Measurements from ENCODE around the gene SCAP. TPM values are rescaled to one million over a fixed set of nuclear protein-coding genes. Genes with fewer than 3 reads are reported as not detected.
"Not testable (repeated sequence)": the region's sequence is repeated elsewhere in the genome, so short reads cannot be mapped to it uniquely, and the experiment has no call there.

The SCAP gene
- total RNA-seq, 2 experiments from 2014 or later, result 58.3 to 60.3 TPM

GRCh38 chr3:47512416-47513124 lies 36.8 kb upstream of the SCAP start:
- DNase-seq, result peak in 12 of 14 experiments; percentile 4 to 62 (median 14)
- Histone ChIP-seq H3K9me3 (ENCODE audit: control insufficient read depth in 1 of 2, insufficient read depth in 1 of 2, low read length in 2 of 2) (no peaks in the 10 kb centered on the region), H3K4me3 (ENCODE audit: low read length) (peak overlapping the region; percentile 96), H3K4me1 (ENCODE audit: insufficient read depth, low read length) (peaks cover 22% of the 10 kb centered on the region), H3K36me3 (ENCODE audit: insufficient read depth, low read length) (peaks cover 15% of the 10 kb centered on the region), H3K27ac (ENCODE audit: low read depth in 1 of 2, low read length in 2 of 2) (peak overlapping the region; percentile 93 to 98), H3K27me3 (ENCODE audit: control insufficient read depth in 1 of 2, insufficient read depth in 2 of 2, low read length in 2 of 2) (no peaks in the 10 kb centered on the region)
- intact Hi-C loops (cut with DNase I, micrococcal nuclease), result loop anchor here (1.0 to 10.0 kb wide), 10 partner anchors 35 to 1495 kb away; partner anchors contain the start of genes SCAP (in 2 of the 2), DHX30 (in 1 of the 2), KIF9 (in 1 of the 2) and KLHL18 (in 1 of the 2)
- Mint-ChIP-seq H3K4me3 (peak overlapping the region; percentile 99), H3K27me3 (no peaks in the 10 kb centered on the region), H3K4me1 (ENCODE audit: low read depth) (peaks cover 28% of the 10 kb centered on the region), H3K9me3 (no peaks in the 10 kb centered on the region), H3K36me3 (ENCODE audit: low read depth) (peaks cover 29% of the 10 kb centered on the region), H3K27ac (peak overlapping the region; percentile 89)
- peak; percentile 14 for ATAC-seq (ENCODE audit: poor library complexity)
- ChIA-PET POLR2A (interaction anchor here (0.6 to 1.9 kb wide), 6 partner anchors 21 to 1823 kb away, joined by 3 to 9 read pairs (median 5); partner anchors contain the start of genes NDUFAF3, PTPN23 and SMARCC1), CTCF (interaction anchor here (0.6 to 1.5 kb wide), 3 partner anchors 10 to 312 kb away, joined by 3 to 5 read pairs (median 3); partner anchors contain the start of gene SCAP)
- no peak for TF ChIP-seq CTCF (IDR thresholded peaks at IDR 0.05)

- DNase-seq; H3K9me3 Mint-ChIP-seq; CTCF ChIA-PET; H3K27me3 ChIP-seq (ENCODE audit: control insufficient read depth in 1 of 2, insufficient read depth in 2 of 2, low read length in 2 of 2); POLR2A ChIA-PET; H3K4me3 ChIP-seq (ENCODE audit: low read length); intact Hi-C loops (cut with DNase I, micrococcal nuclease); H3K4me3 Mint-ChIP-seq; ATAC-seq (ENCODE audit: poor library complexity); H3K27me3 Mint-ChIP-seq; H3K4me1 Mint-ChIP-seq (ENCODE audit: low read depth); H3K4me1 ChIP-seq (ENCODE audit: insufficient read depth, low read length); H3K27ac Mint-ChIP-seq; H3K27ac ChIP-seq (ENCODE audit: low read depth in 1 of 2, low read length in 2 of 2); H3K9me3 ChIP-seq (ENCODE audit: control insufficient read depth in 1 of 2, insufficient read depth in 1 of 2, low read length in 2 of 2): not testable (repeated sequence)
- H3K36me3 ChIP-seq (ENCODE audit: insufficient read depth, low read length), result peaks cover 57% of the 10 kb centered on the region
- peaks cover 69% of the 10 kb centered on the region for H3K36me3 Mint-ChIP-seq (ENCODE audit: low read depth)
Observed at GRCh38 chr3:47505267-47505666, 29.5 kb upstream of the SCAP start.

- Mint-ChIP-seq H3K27ac (no peak overlapping the region), H3K4me1 (ENCODE audit: low read depth) (no peaks in the 10 kb centered on the region)
- H3K36me3 ChIP-seq (ENCODE audit: insufficient read depth, low read length), result peaks cover 52% of the 10 kb centered on the region
Observed at GRCh38 chr3:47504113-47504512, 28.4 kb upstream of the SCAP start.

More at GRCh38 chr3:47504113-47504512, 28.4 kb upstream of the SCAP start:
- POLR2A ChIA-PET, result no interaction called here
- Histone ChIP-seq H3K27me3 (ENCODE audit: control insufficient read depth in 1 of 2, insufficient read depth in 2 of 2, low read length in 2 of 2) (no peaks in the 10 kb centered on the region), H3K27ac (ENCODE audit: low read depth in 1 of 2, low read length in 2 of 2) (no peak overlapping the region), H3K4me1 (ENCODE audit: insufficient read depth, low read length) (no peaks in the 10 kb centered on the region), H3K4me3 (ENCODE audit: low read length) (no peak overlapping the region), H3K9me3 (ENCODE audit: control insufficient read depth in 1 of 2, insufficient read depth in 1 of 2, low read length in 2 of 2) (no peaks in the 10 kb centered on the region)
- no peak overlapping the region for H3K4me3 Mint-ChIP-seq
- no peak for TF ChIP-seq CTCF (IDR thresholded peaks at IDR 0.05)
- CTCF ChIA-PET, result no interaction called here
- H3K36me3 Mint-ChIP-seq (ENCODE audit: low read depth), result peaks cover 73% of the 10 kb centered on the region
- intact Hi-C loops (cut with DNase I, micrococcal nuclease), result no loop called here
- no peaks in the 10 kb centered on the region for H3K27me3 Mint-ChIP-seq
- no peak for ATAC-seq (ENCODE audit: poor library complexity)
- no peak for DNase-seq
- no peaks in the 10 kb centered on the region for H3K9me3 Mint-ChIP-seq

Measured in CD4-positive, alpha-beta T cell (primary cell).